ENCODE data around the gene NLGN1.

The NLGN1 gene

GRCh38 chr3:174102866-174103265 lies 705.3 kb downstream of the NLGN1 start:
- ATAC-seq, result no peak
- TF ChIP-seq RARB (CRISPR knock-in tag; IDR thresholded peaks at IDR 0.05) (no peak), ZFP30 (CRISPR knock-in tag; IDR thresholded peaks at IDR 0.05) (no peak), ZNF565 (CRISPR knock-in tag; conservative IDR thresholded peaks at IDR 0.05; ENCODE audit: low read depth) (no peak), POU6F1 (CRISPR knock-in tag; IDR thresholded peaks at IDR 0.05; ENCODE audit: borderline replicate concordance, low read depth) (no peak)
- TF ChIP-seq, protein P1, sequence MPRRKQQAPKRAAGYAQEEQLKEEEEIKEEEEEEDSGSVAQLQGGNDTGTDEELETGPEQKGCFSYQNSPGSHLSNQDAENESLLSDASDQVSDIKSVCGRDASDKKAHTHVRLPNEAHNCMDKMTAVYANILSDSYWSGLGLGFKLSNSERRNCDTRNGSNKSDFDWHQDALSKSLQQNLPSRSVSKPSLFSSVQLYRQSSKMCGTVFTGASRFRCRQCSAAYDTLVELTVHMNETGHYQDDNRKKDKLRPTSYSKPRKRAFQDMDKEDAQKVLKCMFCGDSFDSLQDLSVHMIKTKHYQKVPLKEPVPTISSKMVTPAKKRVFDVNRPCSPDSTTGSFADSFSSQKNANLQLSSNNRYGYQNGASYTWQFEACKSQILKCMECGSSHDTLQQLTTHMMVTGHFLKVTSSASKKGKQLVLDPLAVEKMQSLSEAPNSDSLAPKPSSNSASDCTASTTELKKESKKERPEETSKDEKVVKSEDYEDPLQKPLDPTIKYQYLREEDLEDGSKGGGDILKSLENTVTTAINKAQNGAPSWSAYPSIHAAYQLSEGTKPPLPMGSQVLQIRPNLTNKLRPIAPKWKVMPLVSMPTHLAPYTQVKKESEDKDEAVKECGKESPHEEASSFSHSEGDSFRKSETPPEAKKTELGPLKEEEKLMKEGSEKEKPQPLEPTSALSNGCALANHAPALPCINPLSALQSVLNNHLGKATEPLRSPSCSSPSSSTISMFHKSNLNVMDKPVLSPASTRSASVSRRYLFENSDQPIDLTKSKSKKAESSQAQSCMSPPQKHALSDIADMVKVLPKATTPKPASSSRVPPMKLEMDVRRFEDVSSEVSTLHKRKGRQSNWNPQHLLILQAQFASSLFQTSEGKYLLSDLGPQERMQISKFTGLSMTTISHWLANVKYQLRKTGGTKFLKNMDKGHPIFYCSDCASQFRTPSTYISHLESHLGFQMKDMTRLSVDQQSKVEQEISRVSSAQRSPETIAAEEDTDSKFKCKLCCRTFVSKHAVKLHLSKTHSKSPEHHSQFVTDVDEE (CRISPR knock-in tag; IDR thresholded peaks at IDR 0.05), result no peak

DNA sequence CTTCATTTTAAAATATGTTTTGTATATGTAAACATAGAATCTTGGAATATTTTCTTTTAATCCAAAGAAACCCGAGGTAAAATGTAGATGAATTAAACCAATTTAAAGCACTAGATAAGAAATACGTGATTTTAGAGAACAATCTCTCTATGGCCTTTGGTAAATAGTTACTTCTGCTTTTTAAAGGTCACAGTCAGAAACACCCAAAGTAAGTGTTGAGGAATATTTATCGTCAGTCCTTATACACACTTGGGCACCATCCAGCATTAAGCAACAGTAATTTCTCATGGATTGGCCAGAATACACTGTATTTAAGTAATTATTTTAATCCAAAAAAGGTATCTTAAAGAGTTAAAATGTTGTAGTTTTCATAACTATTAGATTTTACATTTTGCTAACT lies 713.2 kb downstream of the NLGN1 start:
- no peak for ATAC-seq
- TF ChIP-seq TCF4 (CRISPR knock-in tag; IDR thresholded peaks at IDR 0.05; ENCODE audit: borderline replicate concordance), result no peak
- TF ChIP-seq ESRRG (CRISPR knock-in tag; IDR thresholded peaks at IDR 0.05), result no peak
- TF ChIP-seq CREB5 (CRISPR knock-in tag; IDR thresholded peaks at IDR 0.05; ENCODE audit: low read depth), result no peak
- TF ChIP-seq ZFP30 (CRISPR knock-in tag; IDR thresholded peaks at IDR 0.05), result no peak
- no peak for TF ChIP-seq BACH2 (CRISPR knock-in tag; IDR thresholded peaks at IDR 0.05; ENCODE audit: borderline replicate concordance)
- no peak for TF ChIP-seq ZNF70 (CRISPR knock-in tag; IDR thresholded peaks at IDR 0.05)
- no peak for TF ChIP-seq OSR1 (CRISPR knock-in tag; IDR thresholded peaks at IDR 0.05)
- TF ChIP-seq ARNTL (CRISPR knock-in tag; IDR thresholded peaks at IDR 0.05; ENCODE audit: borderline replicate concordance, low read depth), result no peak
- TF ChIP-seq ZNF8 (CRISPR knock-in tag; IDR thresholded peaks at IDR 0.05), result no peak
- no peak for TF ChIP-seq ZC3H10 (CRISPR knock-in tag; IDR thresholded peaks at IDR 0.05)
- TF ChIP-seq TOX (CRISPR knock-in tag; IDR thresholded peaks at IDR 0.05; ENCODE audit: borderline replicate concordance), result no peak
- TF ChIP-seq SNAI2 (CRISPR knock-in tag; IDR thresholded peaks at IDR 0.05), result no peak
- no peak for TF ChIP-seq POU6F1 (CRISPR knock-in tag; IDR thresholded peaks at IDR 0.05; ENCODE audit: borderline replicate concordance, low read depth)
- no peak for TF ChIP-seq CSDC2 (CRISPR knock-in tag; IDR thresholded peaks at IDR 0.05)
- no peak for TF ChIP-seq ZFP3 (CRISPR knock-in tag; IDR thresholded peaks at IDR 0.05)
- TF ChIP-seq RARB (CRISPR knock-in tag; IDR thresholded peaks at IDR 0.05), result no peak
- no peak for TF ChIP-seq PPARA (CRISPR knock-in tag; IDR thresholded peaks at IDR 0.05; ENCODE audit: borderline replicate concordance)
- TF ChIP-seq PATZ1 (CRISPR knock-in tag; IDR thresholded peaks at IDR 0.05; ENCODE audit: borderline replicate concordance), result no peak
- TF ChIP-seq ISL1 (CRISPR knock-in tag; IDR thresholded peaks at IDR 0.05), result no peak

GRCh38 chr3:174111776-174112175 lies 714.2 kb downstream of the NLGN1 start:
- ATAC-seq, result no peak
- no peak for TF ChIP-seq TCF4 (CRISPR knock-in tag; IDR thresholded peaks at IDR 0.05; ENCODE audit: borderline replicate concordance)
- no peak for TF ChIP-seq ZFP3 (CRISPR knock-in tag; IDR thresholded peaks at IDR 0.05)

Data from SK-N-SH treated with all-trans-retinoic acid at 6 μM for 48 hours (cell line).